ENCODE data around the gene STAB1.
A peak's percentile ranks its signal among the peaks of the same experiment; 100 is the strongest.

Gene STAB1, protein sequence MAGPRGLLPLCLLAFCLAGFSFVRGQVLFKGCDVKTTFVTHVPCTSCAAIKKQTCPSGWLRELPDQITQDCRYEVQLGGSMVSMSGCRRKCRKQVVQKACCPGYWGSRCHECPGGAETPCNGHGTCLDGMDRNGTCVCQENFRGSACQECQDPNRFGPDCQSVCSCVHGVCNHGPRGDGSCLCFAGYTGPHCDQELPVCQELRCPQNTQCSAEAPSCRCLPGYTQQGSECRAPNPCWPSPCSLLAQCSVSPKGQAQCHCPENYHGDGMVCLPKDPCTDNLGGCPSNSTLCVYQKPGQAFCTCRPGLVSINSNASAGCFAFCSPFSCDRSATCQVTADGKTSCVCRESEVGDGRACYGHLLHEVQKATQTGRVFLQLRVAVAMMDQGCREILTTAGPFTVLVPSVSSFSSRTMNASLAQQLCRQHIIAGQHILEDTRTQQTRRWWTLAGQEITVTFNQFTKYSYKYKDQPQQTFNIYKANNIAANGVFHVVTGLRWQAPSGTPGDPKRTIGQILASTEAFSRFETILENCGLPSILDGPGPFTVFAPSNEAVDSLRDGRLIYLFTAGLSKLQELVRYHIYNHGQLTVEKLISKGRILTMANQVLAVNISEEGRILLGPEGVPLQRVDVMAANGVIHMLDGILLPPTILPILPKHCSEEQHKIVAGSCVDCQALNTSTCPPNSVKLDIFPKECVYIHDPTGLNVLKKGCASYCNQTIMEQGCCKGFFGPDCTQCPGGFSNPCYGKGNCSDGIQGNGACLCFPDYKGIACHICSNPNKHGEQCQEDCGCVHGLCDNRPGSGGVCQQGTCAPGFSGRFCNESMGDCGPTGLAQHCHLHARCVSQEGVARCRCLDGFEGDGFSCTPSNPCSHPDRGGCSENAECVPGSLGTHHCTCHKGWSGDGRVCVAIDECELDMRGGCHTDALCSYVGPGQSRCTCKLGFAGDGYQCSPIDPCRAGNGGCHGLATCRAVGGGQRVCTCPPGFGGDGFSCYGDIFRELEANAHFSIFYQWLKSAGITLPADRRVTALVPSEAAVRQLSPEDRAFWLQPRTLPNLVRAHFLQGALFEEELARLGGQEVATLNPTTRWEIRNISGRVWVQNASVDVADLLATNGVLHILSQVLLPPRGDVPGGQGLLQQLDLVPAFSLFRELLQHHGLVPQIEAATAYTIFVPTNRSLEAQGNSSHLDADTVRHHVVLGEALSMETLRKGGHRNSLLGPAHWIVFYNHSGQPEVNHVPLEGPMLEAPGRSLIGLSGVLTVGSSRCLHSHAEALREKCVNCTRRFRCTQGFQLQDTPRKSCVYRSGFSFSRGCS (N-terminal part only)

DNA sequence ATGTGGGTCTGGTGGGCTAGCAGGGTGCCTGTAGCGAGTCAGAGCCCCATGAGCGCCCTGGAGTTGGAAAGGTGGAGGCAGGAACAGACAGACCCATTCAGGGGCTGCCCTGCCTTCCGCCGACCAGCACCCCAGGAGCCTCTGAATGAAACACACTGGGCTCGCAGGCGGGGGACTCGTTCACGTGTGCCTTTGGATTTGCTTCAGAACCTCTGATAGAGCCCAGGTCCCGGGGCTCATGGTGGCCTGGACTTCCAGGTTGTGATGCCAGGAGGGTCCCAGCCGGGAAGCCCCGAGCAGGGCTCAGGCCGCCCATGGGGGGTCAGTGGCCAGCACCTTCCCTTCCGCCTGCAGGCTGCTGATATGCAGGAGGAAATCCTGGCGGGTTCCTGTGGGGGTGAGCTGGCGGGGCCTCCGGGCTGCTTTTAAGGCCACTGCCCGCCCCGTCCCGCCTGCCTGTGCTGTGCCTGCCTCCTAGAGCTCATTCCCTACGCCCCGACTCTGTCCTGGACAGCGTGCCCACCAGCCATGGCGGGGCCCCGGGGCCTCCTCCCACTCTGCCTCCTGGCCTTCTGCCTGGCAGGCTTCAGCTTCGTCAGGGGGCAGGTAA, at the start of gene STAB1:
TSS of gene STAB1 (plus strand) at position 453 of the 610 bp plus-strand sequence. CDS start at position 529, 76 bp downstream.
- DNase-seq (ENCODE audit: low read depth) = no peak

DNA sequence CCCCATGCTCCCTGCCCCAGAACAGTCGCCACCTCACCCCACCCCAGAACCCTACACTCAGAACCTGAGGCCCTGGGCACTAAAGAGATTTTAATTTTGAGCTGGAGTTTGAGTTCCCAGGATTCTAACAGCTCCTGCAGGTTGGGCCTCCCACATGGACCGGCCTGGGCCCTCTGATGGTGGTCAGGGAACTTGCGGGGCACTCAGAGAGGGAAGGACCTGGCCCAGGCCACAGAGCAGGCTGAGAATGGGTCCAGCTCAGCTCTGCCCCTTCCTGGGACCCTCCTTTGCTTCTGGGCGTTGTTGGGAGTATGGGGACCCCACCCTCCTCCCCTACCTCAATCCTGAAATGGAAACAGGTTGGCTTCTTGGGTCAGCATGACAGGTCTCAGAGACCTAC, 49.1 kb upstream of the STAB1 start:
- no peak for DNase-seq (ENCODE audit: low read depth)

DNA sequence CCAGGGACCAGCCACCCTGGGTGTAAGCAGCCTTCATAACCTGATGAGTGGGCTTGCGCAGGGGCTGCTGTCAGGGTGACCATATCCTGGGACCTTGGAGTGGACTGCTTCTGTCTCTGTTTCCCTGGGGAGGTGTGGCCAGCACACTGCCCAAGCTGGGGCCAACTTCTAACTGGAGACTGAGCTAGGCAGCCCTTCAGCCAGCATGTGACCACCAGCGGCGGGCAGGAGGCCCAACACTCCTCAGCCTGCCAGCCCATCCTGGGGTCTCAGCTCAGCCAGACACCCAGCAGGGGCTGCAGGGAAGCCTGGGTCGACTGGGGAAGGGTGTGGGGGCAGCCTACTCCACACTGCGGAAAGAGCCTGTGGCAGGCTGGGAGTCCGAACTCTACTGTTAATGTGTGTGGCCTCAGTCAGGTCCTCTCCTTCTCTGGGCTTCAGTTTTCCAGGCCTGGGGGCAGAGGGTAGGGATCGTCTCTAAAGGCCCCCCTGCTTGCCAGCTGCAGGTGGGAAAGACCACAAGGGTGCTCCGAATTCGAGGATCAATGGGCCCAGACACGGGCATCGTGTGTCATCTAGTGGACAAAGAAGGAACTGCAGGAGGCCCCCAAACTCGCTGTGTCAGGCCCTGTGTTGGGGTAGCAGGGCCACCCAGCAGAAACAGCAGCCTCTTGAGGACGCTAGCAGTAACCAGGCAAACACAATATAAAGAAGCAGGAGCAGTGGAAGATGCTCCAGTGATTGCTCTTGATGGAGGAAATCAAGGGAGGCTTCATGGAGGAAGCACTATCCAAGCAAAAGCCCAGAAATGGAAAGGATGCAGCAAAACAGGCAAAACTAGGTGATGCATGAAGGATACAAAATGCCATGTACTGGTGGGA, 48.3 kb upstream of the STAB1 start:
- peak; percentile 40 for DNase-seq (ENCODE audit: low read depth)

DNA sequence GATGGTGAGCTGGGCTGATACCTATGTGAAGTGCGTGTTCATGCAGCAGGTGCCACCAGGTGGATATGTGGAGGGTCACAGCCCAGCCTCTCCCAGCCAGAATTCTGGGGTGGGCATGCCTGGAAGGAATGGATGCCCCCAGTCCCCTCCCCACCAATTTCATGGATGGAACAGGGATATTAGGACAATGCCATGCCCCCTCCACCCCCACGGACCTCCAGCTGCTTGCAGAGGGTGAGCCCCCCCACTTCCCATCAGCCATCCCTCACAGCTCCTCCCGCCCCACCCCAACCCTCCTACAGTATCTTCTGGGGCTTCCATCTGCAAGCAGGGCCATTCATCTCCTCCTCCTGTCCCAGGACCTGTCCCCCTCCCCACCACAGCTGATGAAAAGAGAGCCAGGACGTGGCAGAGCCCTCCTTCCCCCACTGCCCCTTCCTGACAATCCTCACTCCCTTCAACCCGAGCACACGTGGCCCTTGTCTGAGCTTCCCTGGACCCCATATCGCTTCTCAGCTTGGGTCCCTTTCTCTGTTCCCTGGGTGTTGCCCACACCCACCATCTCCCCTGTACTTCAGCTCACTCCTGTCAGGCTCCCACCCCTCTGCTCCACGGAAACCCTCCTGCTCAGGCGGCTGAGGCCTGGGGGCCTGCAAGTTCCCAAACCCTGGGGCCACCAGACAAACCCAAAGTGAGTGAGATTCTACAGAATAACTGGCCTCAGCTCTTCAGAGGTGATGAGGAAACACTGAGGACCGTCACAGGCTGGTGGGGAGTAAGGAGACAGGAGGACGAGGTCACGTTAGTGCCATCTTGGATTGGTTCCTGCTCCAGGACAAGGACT, 47.4 kb upstream of the STAB1 start:
- no peak for DNase-seq (ENCODE audit: low read depth)

DNA sequence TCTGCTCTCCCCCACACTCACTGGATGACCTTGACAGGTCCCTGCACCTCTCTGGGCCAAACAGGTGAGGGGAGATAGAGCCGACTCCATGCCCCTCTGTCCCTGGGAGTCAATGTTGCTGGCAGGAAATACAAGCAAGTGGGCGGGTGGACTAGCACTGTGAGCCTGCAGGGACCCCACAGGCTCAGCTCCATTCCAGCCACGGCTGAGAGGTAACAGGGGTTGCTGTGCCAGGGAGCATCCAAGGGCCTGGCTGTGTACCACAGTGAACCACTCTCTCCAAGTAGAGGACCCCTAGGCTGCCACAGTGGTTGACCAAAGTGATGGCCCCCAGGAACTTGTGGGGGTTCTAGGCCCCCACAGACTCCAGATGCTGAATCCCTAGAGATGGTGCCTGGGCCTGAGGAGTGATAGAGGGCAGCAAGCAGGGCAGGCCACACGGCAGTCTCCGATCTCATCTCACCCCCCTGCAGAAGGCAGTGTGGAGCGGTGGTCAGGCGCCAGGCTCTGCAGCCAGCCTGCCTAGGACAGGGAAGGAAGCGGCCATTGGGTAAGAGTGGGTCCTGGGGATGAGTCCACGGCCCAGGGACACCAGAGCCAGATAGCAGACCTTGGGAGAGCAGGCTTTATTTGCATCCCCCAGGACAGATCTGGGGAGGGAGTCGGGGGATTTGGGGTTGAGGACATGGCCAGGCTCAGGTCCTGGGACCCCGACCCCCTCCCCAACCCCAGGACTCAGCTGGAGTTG, 44.5 kb upstream of the STAB1 start:
- no peak for DNase-seq (ENCODE audit: low read depth)

DNA sequence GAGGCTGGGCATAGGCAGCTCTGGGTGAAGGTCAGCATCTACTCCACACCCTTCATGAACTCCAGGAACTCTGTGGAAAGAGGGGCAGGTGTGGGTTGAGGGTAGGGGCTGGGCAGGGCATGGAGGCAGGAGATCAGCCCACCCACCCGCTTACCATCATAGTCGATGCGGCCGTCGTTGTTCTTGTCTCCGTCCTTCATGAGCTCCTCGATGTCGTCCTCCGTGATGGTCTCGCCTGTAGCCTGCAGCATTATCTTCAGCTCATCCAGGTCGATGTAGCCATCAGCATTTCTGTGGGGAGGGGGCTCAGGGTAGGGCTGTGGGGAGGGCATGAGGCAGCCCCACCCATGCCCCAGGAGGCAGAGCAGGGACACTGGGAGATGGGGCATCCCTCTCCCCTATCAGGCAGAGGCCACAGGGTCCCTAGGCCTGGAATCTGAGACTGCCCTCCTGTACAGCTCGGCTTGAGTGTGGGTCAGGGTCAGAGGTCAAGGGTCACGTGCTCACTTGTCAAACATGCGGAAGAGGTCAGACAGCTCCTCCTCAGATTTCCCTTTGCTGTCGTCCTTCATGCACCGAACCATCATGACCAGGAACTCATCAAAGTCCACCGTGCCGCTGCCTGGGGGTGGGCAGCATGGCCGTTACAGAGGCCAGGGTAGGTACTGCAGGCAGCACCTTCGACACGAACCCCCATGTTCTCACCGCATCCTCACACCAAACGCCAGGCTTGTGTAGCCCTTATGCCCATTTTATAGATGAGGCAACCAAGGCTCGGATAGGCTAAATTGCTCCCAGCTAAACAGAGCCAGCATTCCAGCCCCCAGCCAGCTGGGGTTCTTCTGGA, 43.7 kb upstream of the STAB1 start:
- no peak for DNase-seq (ENCODE audit: low read depth)

DNA sequence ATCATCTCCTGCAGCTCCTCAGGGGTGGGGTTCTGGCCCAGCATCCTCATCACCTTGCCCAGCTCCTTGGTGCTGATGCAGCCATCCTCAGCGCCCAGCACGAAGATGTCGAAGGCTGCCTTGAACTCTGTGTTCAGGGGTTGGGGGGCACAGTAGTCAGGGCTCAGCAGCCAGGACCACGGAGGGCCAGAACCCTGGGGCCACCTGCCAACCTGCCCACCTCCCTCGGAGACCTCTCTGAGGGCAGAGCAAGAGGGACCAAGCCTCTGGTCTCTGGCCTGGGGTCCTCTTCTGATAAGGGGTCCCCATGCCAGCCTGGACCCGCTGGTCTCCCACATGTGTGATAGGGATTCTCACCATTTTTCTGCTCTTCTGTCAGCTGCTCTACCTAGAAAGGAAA, 43.0 kb upstream of the STAB1 start:
- DNase-seq (ENCODE audit: low read depth) = no peak

DNA sequence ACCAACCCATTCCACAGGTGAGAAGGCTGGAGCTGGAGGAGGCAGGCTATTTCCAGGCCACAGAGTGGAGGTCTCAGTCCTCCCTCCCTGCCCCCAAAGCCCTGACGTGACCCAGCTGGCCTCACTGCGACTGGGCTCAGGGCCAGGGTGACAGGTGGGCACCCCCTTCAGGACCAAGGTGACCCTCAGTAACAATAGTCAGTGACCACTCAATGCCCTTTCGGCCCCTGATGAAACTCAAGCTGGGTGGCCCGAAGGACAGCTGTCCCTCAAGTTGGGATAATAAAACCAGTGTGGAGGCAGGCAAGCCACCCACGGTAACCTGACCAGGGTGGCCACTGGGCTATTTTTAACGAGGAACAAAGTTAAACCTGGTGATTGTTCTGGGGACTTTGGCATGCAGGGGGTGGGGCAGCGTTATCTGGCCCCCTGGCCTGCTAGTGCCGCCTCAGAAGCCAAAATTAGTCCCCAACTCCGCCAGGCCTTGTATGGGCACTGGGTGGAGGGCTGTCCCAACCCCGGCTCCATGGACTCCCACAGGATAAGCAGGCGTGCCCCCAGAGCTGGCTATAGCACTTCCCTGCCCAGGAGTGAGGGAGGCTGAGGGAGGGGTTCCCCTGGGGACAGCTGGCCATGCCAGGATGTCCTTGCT, 42.4 kb upstream of the STAB1 start:
- DNase-seq (ENCODE audit: low read depth) = no peak

DNA sequence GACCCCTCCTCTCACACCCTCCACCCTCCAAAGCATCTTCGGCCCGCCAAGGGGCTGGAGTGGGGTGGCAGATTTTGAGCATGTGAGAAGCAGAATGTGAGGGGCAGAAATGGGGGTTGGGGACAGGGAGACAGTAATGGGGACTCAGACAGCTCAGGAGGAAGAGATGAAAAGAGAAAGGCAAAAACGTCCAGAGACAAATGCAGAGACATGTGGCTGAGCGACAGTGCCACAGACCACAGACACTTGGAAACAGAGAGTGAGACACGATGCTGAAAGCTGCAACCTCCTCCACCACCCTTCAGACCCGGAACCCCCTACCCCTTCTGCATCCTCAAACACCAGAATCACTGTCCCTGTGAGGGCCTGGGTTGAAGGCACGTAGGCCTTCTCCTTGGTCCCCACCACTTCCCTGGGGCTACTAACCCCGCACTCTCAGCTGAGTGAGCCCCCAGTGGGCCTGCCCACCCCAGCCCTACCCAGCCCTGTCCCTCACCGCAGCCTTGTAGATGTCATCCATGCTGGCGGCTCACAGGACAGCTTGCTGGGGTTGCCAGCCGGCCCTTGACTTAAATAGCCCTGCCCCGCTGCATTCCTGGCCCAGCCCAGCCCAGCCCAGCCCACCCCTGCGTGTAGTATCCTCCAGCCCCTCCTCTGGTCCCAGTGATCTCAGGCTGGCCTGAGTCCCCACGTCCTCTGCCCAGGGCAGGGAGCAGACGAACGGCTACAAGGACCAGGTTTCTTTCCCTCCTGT, 41.5 kb upstream of the STAB1 start, which contains the start of gene TNNC1:
TSS of gene TNNC1 (minus strand) at position 546 of the 754 bp plus-strand sequence. CDS start at position 520, 26 bp downstream.
- no peak for DNase-seq (ENCODE audit: low read depth)

DNA sequence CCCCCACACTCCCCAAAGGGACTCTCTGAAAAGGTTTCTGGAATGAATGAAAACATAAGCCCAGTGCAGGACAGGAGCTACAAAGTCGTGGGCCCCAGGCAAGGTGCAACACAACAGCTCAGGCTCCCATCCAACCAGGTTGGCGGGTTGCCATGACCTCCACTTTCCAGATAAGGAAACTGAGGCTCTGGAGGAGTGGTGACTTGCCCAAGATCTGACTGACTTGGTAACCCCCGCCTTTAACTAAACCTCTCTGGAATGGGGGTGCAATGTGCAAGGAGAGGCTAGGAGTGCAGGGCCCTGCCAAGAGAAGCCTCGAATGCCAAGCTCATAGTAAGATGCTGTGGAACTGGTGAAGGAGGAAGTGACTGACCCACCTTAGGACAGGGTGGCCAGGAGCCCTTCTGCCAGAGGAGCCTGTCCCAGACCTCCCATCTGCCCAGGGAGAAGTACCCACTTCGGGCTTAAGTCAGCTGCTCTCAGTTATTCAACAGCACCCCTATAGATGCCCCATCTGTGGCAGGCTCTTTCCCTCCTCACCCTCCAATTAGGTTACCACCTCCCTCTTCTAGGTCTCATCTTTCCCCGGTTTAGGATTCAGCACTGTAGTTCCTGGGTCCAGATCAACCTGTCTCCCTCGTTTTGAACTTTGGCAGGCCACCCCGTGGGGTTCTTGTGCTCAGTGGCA, 40.7 kb upstream of the STAB1 start:
- no peak for DNase-seq (ENCODE audit: low read depth)

DNA sequence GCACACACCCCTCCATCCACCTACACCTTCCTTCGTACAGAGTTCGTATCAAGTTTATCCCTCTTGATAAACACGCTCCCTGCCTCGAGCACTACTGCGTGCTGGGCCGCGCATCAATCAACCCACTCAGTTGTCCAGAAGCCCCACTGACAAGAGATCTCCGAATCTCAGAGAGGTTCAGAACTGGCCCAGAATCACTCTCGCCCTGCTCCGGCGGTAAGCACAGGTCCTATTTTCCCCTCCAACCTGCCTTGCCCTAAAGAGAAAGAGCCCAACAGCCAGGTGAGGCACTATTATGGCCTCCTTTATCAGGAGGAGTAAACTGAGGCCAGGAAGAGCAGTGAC, 40.2 kb upstream of the STAB1 start:
- no peak for DNase-seq (ENCODE audit: low read depth)

DNA sequence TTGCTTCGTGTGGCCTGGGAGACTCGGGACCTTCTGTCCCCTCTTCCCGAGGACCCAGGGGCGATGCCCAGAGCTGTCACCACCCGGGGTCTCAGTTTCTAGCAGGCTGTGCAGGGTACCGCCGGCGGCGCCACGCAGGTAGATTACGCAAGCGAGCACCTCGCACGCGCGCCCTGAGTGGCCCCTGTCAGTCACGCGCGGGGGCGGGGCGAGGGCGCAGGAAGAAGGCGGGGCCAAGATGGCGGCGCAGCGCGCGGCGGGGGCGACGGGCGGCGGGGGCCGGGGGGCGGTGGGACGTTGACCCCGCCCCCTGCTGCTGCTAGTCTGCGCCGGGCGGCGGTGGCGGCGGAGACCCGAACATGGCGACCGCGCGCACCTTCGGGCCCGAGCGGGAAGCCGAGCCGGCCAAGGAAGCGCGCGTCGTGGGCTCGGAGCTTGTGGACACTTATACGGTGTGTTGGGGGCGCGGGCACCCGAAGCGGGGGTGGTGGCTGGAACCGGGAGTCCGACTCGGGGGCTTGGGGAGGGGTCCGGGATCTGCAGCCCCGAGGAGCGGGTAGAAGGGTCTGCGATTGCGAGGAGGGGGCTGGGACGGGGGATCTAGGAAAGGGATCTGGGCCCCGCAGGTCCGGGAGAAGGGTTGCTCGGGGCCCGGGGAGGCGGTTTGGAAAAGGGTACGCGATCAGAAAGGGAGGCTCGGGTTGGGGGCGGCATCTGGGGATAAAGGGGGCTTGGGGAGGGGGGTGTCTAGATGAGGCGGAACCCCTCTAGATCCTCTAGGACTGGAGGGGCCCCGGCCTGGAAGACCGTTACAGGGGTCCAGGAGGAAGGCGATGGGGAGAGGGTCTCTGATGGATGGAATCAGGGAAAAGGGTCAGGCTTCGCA, 39.6 kb upstream of the STAB1 start, which contains the start of gene NISCH:
TSS of gene NISCH (plus strand) at position 322 of the 886 bp plus-strand sequence. CDS start at position 360, 38 bp downstream.
- DNase-seq (ENCODE audit: low read depth) = peak; percentile 89

DNA sequence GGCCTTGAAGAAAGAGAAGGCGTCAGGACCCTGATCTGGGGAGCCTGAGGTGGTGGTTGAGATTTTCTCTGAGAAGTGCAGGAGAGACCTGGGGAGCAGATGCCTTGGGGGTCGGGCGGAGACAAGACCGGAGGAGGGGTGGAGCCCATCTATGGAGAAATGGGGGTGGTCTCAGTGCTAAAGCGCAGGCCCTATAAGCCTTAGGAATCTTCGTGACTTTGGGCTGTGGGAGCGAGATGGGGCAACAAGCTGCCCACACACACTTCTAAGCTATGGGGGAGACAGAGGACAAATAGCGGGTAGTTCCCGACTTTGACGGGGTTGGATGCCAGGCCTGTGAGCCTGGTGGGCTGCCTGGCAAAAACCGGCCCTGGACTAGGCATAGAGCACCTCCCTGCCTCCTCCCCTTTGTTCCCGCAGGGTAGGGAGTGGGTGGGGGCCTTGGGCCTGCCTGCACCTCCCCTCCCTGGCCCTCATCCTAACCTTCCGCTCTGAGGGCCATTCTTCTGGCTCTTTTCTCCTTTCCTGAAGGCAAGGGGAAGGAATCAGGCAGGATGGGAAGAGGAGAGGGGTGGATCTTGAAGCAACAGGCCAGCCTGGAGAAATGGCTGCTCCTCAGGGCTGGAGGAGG, 38.9 kb upstream of the STAB1 start:
- no peak for DNase-seq (ENCODE audit: low read depth)

DNA sequence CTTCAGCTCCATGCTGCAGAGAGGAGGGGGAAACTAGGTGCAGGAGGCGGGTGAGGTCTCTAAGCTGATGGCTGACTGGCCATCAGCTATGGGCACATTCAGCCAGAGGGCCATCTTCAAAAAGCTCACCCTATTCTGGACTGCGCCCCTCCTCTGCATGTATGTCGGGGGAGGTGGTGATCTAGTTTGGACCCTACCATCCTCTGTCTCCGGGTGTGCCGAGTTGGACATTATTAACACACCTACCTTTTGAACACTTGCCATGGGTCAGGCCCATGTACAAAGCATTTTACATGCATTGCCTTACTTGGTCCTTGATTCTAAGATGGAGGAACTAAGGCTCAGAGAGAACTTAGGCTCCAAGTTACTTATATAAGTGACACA, 38.3 kb upstream of the STAB1 start:
- DNase-seq (ENCODE audit: low read depth) = no peak

Measured in T-helper 22 cell (primary cell).